ENCODE data around the gene RAB23.

- no peak for TF ChIP-seq CTCF (IDR thresholded peaks at IDR 0.05)
- TF ChIP-seq POLR2A (IDR thresholded peaks at IDR 0.05): no peak
Measured at GRCh38 chr6:57137350-57137749, 84.8 kb downstream of the RAB23 start.
